HUES64 (cell line): Measurements from ENCODE around the gene HMCES.
"Not testable (repeated sequence)": the region's sequence is repeated elsewhere in the genome, so short reads cannot be mapped to it uniquely, and the experiment has no call there.

Experiments used
- H3K27ac ChIP-seq: 2 replicates; pipeline ENCODE4 v1.7.0; 2013; ENCODE audit warnings: low read depth, low read length, inconsistent platforms
- H3K27me3 ChIP-seq: 2 replicates; pipeline ENCODE4 v1.6.1; 2013; ENCODE audit warnings: mild to moderate bottlenecking, low read length; ENCODE audit not compliant: insufficient read depth
- H3K36me3 ChIP-seq: 2 replicates; pipeline ENCODE4 v1.6.1; 2013; ENCODE audit warnings: mild to moderate bottlenecking, low read length; ENCODE audit not compliant: insufficient read depth
- H3K4me1 ChIP-seq: 2 replicates; pipeline ENCODE4 v1.6.1; 2013; ENCODE audit warnings: mild to moderate bottlenecking, low read length, moderate library complexity; ENCODE audit not compliant: insufficient read depth
- H3K4me3 ChIP-seq: 2 replicates; pipeline ENCODE4 v1.5.1; 2013; ENCODE audit warnings: mild to moderate bottlenecking, low read length, moderate library complexity
- H3K9ac ChIP-seq: 2 replicates; pipeline ENCODE4 v1.6.1; 2013; ENCODE audit warnings: mild to moderate bottlenecking, low read depth, low read length
- H3K9me3 ChIP-seq: 2 replicates; pipeline ENCODE4 v1.6.1; 2013; ENCODE audit warnings: low read depth, low read length; ENCODE audit not compliant: insufficient read depth
- WGBS: fragments of 150-250, 120-280 bp; methylation state at CpG from one replicate; pipeline ENCODE4 v1.1.7; 2013; ENCODE audit warnings: missing lambda C conversion rate; 5-methylcytosine and 5-hydroxymethylcytosine counted together

Gene HMCES

GRCh38 chr3:129344540-129345220, 66.0 kb downstream of the HMCES start:
- 0 out of 2 replicates have a peak, but pooled peaks cover 5% of the 10 kb centered on the region for H3K4me1 ChIP-seq
- whole genome bisulfite sequencing = 40% methylated on average over 13 of the region's 13 CpGs
- H3K4me3 ChIP-seq = peak overlapping the region; percentile 52
- H3K27me3 ChIP-seq = no peaks in the 10 kb centered on the region
- no peaks in the 10 kb centered on the region for H3K9me3 ChIP-seq
- H3K9ac ChIP-seq = no peak overlapping the region
- no peak overlapping the region for H3K27ac ChIP-seq
- no peaks in the 10 kb centered on the region for H3K36me3 ChIP-seq

- H3K27me3 ChIP-seq = no peaks in the 10 kb centered on the region
- H3K9me3 ChIP-seq = no peaks in the 10 kb centered on the region
- H3K9ac ChIP-seq = no peak overlapping the region
- 0 out of 2 replicates have a peak, but pooled peaks cover 5% of the 10 kb centered on the region for H3K4me1 ChIP-seq
- no peak overlapping the region for H3K27ac ChIP-seq
- no peak overlapping the region for H3K4me3 ChIP-seq
- H3K36me3 ChIP-seq = no peaks in the 10 kb centered on the region
- 96% methylated on average over 7 of the region's 7 CpGs for WGBS
These were observed 66.6 kb downstream of the HMCES start for GRCh38 chr3:129345281-129345680.

- Histone ChIP-seq H3K4me1 (0 out of 2 replicates have a peak, but pooled peaks cover 5% of the 10 kb centered on the region), H3K27me3 (no peaks in the 10 kb centered on the region), H3K9ac (no peak overlapping the region), H3K36me3 (no peaks in the 10 kb centered on the region), H3K4me3 (no peak overlapping the region), H3K9me3 (no peaks in the 10 kb centered on the region), H3K27ac (no peak overlapping the region)
- 89% methylated on average over 3 of the region's 3 CpGs for whole genome bisulfite sequencing
These were observed 67.3 kb downstream of the HMCES start for GRCh38 chr3:129345971-129346370.

- H3K4me1 ChIP-seq = 0 out of 2 replicates have a peak, but pooled peaks cover 5% of the 10 kb centered on the region
These were observed 68.2 kb downstream of the HMCES start for GRCh38 chr3:129346695-129347457.

GRCh38 chr3:129347458-129347845, 68.8 kb downstream of the HMCES start:
- H3K9ac ChIP-seq = no peak overlapping the region
- H3K27ac ChIP-seq = no peak overlapping the region
- H3K36me3 ChIP-seq = no peaks in the 10 kb centered on the region
- WGBS = 83% methylated on average over 8 of the region's 8 CpGs
- H3K9me3 ChIP-seq = no peaks in the 10 kb centered on the region
- no peaks in the 10 kb centered on the region for H3K27me3 ChIP-seq
- H3K4me3 ChIP-seq = no peak overlapping the region
- H3K4me1 ChIP-seq = 0 out of 2 replicates have a peak, but pooled peaks cover 5% of the 10 kb centered on the region

More at GRCh38 chr3:129346695-129347457, 68.2 kb downstream of the HMCES start:
- Histone ChIP-seq H3K27ac (no peak overlapping the region), H3K27me3 (no peaks in the 10 kb centered on the region), H3K9ac (no peak overlapping the region), H3K9me3 (no peaks in the 10 kb centered on the region), H3K36me3 (no peaks in the 10 kb centered on the region), H3K4me3 (no peak overlapping the region)
- 80% methylated on average over 12 of the region's 12 CpGs for WGBS

- Histone ChIP-seq H3K9ac (no peak overlapping the region), H3K4me3 (no peak overlapping the region), H3K9me3 (no peaks in the 10 kb centered on the region), H3K27me3 (no peaks in the 10 kb centered on the region), H3K4me1 (0 out of 2 replicates have a peak, but pooled peaks cover 5% of the 10 kb centered on the region), H3K36me3 (no peaks in the 10 kb centered on the region), H3K27ac (no peak overlapping the region)
- 95% methylated on average over 3 of the region's 3 CpGs for WGBS
These were observed 70.1 kb downstream of the HMCES start for GRCh38 chr3:129348734-129349133.

- not testable (repeated sequence) for H3K36me3 ChIP-seq, H3K27ac ChIP-seq, H3K9me3 ChIP-seq, H3K27me3 ChIP-seq, H3K9ac ChIP-seq, H3K4me3 ChIP-seq, H3K4me1 ChIP-seq
- 86% methylated on average over 11 of the region's 11 CpGs for WGBS
These were observed 70.5 kb downstream of the HMCES start for GRCh38 chr3:129349169-129349568.

GRCh38 chr3:129349791-129350190, 71.1 kb downstream of the HMCES start:
- Histone ChIP-seq H3K9me3 (no peaks in the 10 kb centered on the region), H3K36me3 (no peaks in the 10 kb centered on the region), H3K4me1 (0 out of 2 replicates have a peak, but pooled peaks cover 2% of the 10 kb centered on the region), H3K27me3 (no peaks in the 10 kb centered on the region), H3K9ac (no peak overlapping the region), H3K27ac (no peak overlapping the region), H3K4me3 (no peak overlapping the region)
- 92% methylated on average over 10 of the region's 10 CpGs for WGBS

- no peak overlapping the region for H3K4me3 ChIP-seq
- H3K4me1 ChIP-seq = no peaks in the 10 kb centered on the region
- H3K9me3 ChIP-seq = no peaks in the 10 kb centered on the region
- H3K9ac ChIP-seq = no peak overlapping the region
- H3K36me3 ChIP-seq = no peaks in the 10 kb centered on the region
- WGBS = 83% methylated on average over 8 of the region's 8 CpGs
- no peaks in the 10 kb centered on the region for H3K27me3 ChIP-seq
- no peak overlapping the region for H3K27ac ChIP-seq
These were observed 73.4 kb downstream of the HMCES start for GRCh38 chr3:129352045-129352444.

- H3K4me1 ChIP-seq = no peaks in the 10 kb centered on the region
- H3K9ac ChIP-seq = no peak overlapping the region
- H3K4me3 ChIP-seq = no peak overlapping the region
- WGBS = 92% methylated on average over 13 of the region's 14 CpGs
- no peaks in the 10 kb centered on the region for H3K9me3 ChIP-seq
- no peaks in the 10 kb centered on the region for H3K36me3 ChIP-seq
- H3K27ac ChIP-seq = no peak overlapping the region
- no peaks in the 10 kb centered on the region for H3K27me3 ChIP-seq
These were observed 74.2 kb downstream of the HMCES start for GRCh38 chr3:129352650-129353588.

GRCh38 chr3:129353589-129353941, 74.9 kb downstream of the HMCES start:
- Histone ChIP-seq H3K27me3 (no peaks in the 10 kb centered on the region), H3K27ac (no peak overlapping the region), H3K9me3 (no peaks in the 10 kb centered on the region), H3K4me3 (no peak overlapping the region), H3K9ac (no peak overlapping the region), H3K36me3 (no peaks in the 10 kb centered on the region), H3K4me1 (no peaks in the 10 kb centered on the region)
- 85% methylated on average over 5 of the region's 5 CpGs for WGBS
